Thyroid gland (tissue), 4 donors: Measurements from ENCODE around the gene TPRG1.

Experiments used
- POLR2A ChIP-seq, 2 donors: fragments of 450-650 bp; IDR thresholded peaks; one replicate each; pipeline ENCODE4 v1.6.1; 2017; ENCODE audit warnings: antibody characterized with exemption in 2 of 2, mild to moderate bottlenecking in 2 of 2, moderate library complexity in 1 of 2
- TF ChIP-seq, protein P1 (sequence below), 6 experiments: fragments of 200-600 bp in 3 of 6; fragments of 450-650 bp in 3 of 6; sonication (generic) in 3 of 6; IDR thresholded peaks; one replicate each; pipeline ENCODE4 v1.5.1; 2016 to 2019; ENCODE audit warnings: antibody characterized with exemption in 6 of 6, mild to moderate bottlenecking in 2 of 6, inconsistent platforms in 1 of 6, moderate library complexity in 1 of 6

DNA sequence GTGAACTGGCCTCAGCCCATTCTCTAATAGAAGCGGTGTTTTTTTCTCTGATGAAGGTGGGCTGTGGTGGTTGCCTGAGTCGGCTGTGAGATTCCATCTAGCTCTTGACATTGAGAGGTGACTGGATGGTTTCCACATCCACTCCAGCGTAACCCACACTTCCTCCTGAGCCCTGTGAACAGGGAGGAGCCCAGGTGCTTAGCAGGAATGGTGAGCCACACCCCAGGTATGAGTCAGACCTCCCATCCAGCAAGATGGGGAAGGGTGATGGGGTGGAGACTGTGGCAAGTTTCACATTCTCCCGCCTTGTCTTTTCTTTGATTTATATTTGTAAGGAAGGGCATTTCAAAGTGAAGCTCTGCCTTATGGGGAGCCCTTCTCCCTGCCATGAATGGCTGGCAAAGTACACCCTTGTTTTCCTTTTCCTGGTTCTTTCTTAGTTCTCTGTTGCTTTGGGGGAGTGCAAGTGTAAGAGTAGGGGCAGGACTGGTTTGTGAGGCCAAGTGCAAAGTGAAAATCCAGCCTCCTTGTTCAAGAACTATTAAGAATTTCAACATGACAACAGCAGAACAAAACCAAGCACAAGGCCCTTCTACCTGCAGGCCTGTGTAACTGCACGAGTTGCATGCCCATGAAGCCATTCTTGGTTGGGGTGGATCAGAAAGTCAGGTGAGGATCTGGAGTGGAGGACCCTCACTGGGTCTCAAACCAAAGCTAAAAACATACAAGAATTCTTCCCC is 4.6 kb upstream of the TPRG1 start:
- TF ChIP-seq, protein P1, sequence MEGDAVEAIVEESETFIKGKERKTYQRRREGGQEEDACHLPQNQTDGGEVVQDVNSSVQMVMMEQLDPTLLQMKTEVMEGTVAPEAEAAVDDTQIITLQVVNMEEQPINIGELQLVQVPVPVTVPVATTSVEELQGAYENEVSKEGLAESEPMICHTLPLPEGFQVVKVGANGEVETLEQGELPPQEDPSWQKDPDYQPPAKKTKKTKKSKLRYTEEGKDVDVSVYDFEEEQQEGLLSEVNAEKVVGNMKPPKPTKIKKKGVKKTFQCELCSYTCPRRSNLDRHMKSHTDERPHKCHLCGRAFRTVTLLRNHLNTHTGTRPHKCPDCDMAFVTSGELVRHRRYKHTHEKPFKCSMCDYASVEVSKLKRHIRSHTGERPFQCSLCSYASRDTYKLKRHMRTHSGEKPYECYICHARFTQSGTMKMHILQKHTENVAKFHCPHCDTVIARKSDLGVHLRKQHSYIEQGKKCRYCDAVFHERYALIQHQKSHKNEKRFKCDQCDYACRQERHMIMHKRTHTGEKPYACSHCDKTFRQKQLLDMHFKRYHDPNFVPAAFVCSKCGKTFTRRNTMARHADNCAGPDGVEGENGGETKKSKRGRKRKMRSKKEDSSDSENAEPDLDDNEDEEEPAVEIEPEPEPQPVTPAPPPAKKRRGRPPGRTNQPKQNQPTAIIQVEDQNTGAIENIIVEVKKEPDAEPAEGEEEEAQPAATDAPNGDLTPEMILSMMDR (IDR thresholded peaks at IDR 0.05), result no peak
- TF ChIP-seq POLR2A (IDR thresholded peaks at IDR 0.05), result no peak
